NCI-H2171 (cell line): ENCODE data around the gene F2.

Source experiments
- DNase-seq: peaks from one replicate; lab custom pipeline; 2025; lab: John Stamatoyannopoulos, UW

F2 gene

GRCh38 chr11:46718155-46719019 is 626 bp upstream of the F2 start:
- no peak for DNase-seq

GRCh38 chr11:46719543-46720218 is 668 bp downstream of the F2 start:
- DNase-seq = no peak

GRCh38 chr11:46721286-46721685 is 2.3 kb downstream of the F2 start:
- DNase-seq = no peak

GRCh38 chr11:46722566-46723358 is 3.7 kb downstream of the F2 start:
- no peak for DNase-seq

GRCh38 chr11:46723359-46723680 is 4.3 kb downstream of the F2 start:
- no peak for DNase-seq

GRCh38 chr11:46724088-46724487 is 5.1 kb downstream of the F2 start:
- no peak for DNase-seq

- no peak for DNase-seq
Measured at GRCh38 chr11:46725338-46726205, 6.6 kb downstream of the F2 start.

GRCh38 chr11:46726206-46726862 is 7.3 kb downstream of the F2 start:
- no peak for DNase-seq

- DNase-seq = no peak
Measured at GRCh38 chr11:46727952-46728658, 9.1 kb downstream of the F2 start.

GRCh38 chr11:46728659-46729040 is 9.6 kb downstream of the F2 start:
- no peak for DNase-seq

GRCh38 chr11:46729110-46730027 is 10.4 kb downstream of the F2 start:
- DNase-seq = no peak

- no peak for DNase-seq
Measured at GRCh38 chr11:46731545-46731944, 12.5 kb downstream of the F2 start.

GRCh38 chr11:46733234-46733633 is 14.2 kb downstream of the F2 start:
- no peak for DNase-seq

GRCh38 chr11:46736146-46736545 is 17.1 kb downstream of the F2 start:
- no peak for DNase-seq

- DNase-seq = no peak
Measured at GRCh38 chr11:46736615-46737014, 17.6 kb downstream of the F2 start.

GRCh38 chr11:46737699-46738098 is 18.7 kb downstream of the F2 start:
- no peak for DNase-seq

GRCh38 chr11:46738887-46739286 is 19.9 kb downstream of the F2 start:
- DNase-seq = no peak

- no peak for DNase-seq
Measured at GRCh38 chr11:46741600-46742484, 22.8 kb downstream of the F2 start.

- no peak for DNase-seq
Measured at GRCh38 chr11:46743043-46743442, 24.0 kb downstream of the F2 start.
